GM12878 (cell line): ENCODE measurements around the gene MSANTD3. TPM values are rescaled to one million over a fixed set of nuclear protein-coding genes. Genes with fewer than 3 reads are reported as not detected.

Source experiments
- ATAC-seq: fragments of 200-7000 bp; cut with Tn5 transposase; 3 replicates; pipeline ENCODE4 v1.9.1; 2020; ENCODE audit warnings: mild to moderate bottlenecking, moderate library complexity
- BruUV-seq: library from RNA; stranded (reverse); fragments of 400-500 nt; replicated peaks from 2 replicates; lab custom pipeline; 2021; lab: Mats Ljungman, UMichigan
- CTCF ChIA-PET: fragments of 300-600 bp; sonication (Branson Sonifier 250); formaldehyde crosslinking; extraction: SDS; loops from one replicate; lab custom pipeline; 2021; ENCODE audit warnings: inconsistent platforms; lab: Yijun Ruan, JAX
- POLR2A ChIA-PET: fragments of 350-600 bp; formaldehyde crosslinking; extraction: SDS; loops from one replicate; lab custom pipeline; 2021; ENCODE audit warnings: inconsistent platforms; lab: Charles Lee
- RAD21 ChIA-PET: fragments of 300-600 bp; sonication (Branson Sonifier 250); formaldehyde crosslinking; loops from one replicate; lab custom pipeline; 2023; ENCODE audit warnings: antibody characterized with exemption; ENCODE audit not compliant: unreplicated experiment; lab: Charles Lee
- SMC1A ChIA-PET: fragments of 300-600 bp; sonication (Branson Sonifier 250); formaldehyde crosslinking; loops from one replicate; lab custom pipeline; 2023; ENCODE audit not compliant: unreplicated experiment, uncharacterized antibody; lab: Charles Lee
- DNase-seq: peaks from one replicate; pipeline ENCODE4 v3.0.0-alpha.2; 2011; ENCODE audit warnings: low read depth, low spot score
- FAIRE-seq: peaks from 3 replicates; lab custom pipeline; 2011; peaks lifted over from hg19 to GRCh38; lab: Jason Lieb, UNC
- H2AFZ ChIP-seq: 2 replicates; pipeline ENCODE4 v1.6.0; 2011; ENCODE audit warnings: low read depth, low read length, control low read depth; ENCODE audit not compliant: control insufficient read depth
- H3K27ac ChIP-seq: 2 replicates; pipeline ENCODE4 v1.5.1; 2011; ENCODE audit warnings: control low read depth; ENCODE audit not compliant: control insufficient read depth, insufficient read depth
- H3K27me3 ChIP-seq, 2 experiments: replicated peaks in 1 of 2; 2 replicates each; pipeline versions ENCODE4 v1.6.0 to v1.6.1; 2011; ENCODE audit warnings: low read length in 1 of 2; ENCODE audit not compliant: control insufficient read depth in 2 of 2, insufficient read depth in 2 of 2
- H3K36me3 ChIP-seq, 2 experiments: 2 replicates each; pipeline ENCODE4 v1.5.1; 2011; ENCODE audit warnings: low read length in 1 of 2; ENCODE audit not compliant: control insufficient read depth in 2 of 2, insufficient read depth in 2 of 2
- H3K4me1 ChIP-seq: 2 replicates; pipeline ENCODE4 v1.6.1; 2011; ENCODE audit warnings: mild to moderate bottlenecking, low read length, moderate library complexity, mixed read lengths; ENCODE audit not compliant: control insufficient read depth, insufficient read depth
- H3K4me2 ChIP-seq: 2 replicates; pipeline ENCODE4 v1.6.0; 2011; ENCODE audit warnings: control low read depth; ENCODE audit not compliant: control insufficient read depth, insufficient read depth
- H3K4me3 ChIP-seq: fragments of 200-600 bp; sonication (generic); 2 replicates; pipeline ENCODE4 v1.5.1; 2016
- H3K79me2 ChIP-seq: 2 replicates; pipeline ENCODE4 v1.6.0; 2011; ENCODE audit warnings: low read length; ENCODE audit not compliant: control insufficient read depth, insufficient read depth
- H3K9ac ChIP-seq: 2 replicates; pipeline ENCODE4 v1.8.0; 2011; ENCODE audit warnings: low read length, control low read depth, mixed read lengths; ENCODE audit not compliant: control insufficient read depth, insufficient read depth
- H3K9me3 ChIP-seq: replicated peaks from 3 replicates; pipeline ENCODE4 v1.5.1; 2011; ENCODE audit warnings: mild to moderate bottlenecking, low read length; ENCODE audit not compliant: control insufficient read depth, insufficient read depth
- H4K20me1 ChIP-seq: 2 replicates; pipeline ENCODE4 v1.6.0; 2011; ENCODE audit not compliant: control insufficient read depth, insufficient read depth
- ATF3 ChIP-seq: IDR thresholded peaks from 2 replicates; pipeline ENCODE4 v1.6.1; 2011; ENCODE audit warnings: low read depth, mild to moderate bottlenecking, low read length, moderate library complexity, borderline replicate concordance; ENCODE audit errors: extremely low read depth
- BCL3 ChIP-seq: IDR thresholded peaks from 2 replicates; pipeline ENCODE4 v1.6.1; 2011; ENCODE audit warnings: borderline replicate concordance, low read depth, mild to moderate bottlenecking, moderate library complexity, low read length; ENCODE audit not compliant: insufficient read depth, poor library complexity, severe bottlenecking
- CREB1 ChIP-seq: IDR thresholded peaks from 2 replicates; pipeline ENCODE4 v1.6.1; 2012; ENCODE audit warnings: low read depth, mild to moderate bottlenecking, inconsistent platforms
- E4F1 ChIP-seq: fragments of 450-650 bp; IDR thresholded peaks from 2 replicates; pipeline ENCODE4 v1.6.1; 2018; ENCODE audit warnings: borderline replicate concordance, mild to moderate bottlenecking; ENCODE audit not compliant: partially characterized antibody
- GABPA ChIP-seq: IDR thresholded peaks from 2 replicates; pipeline ENCODE4 v1.6.1; 2014; ENCODE audit warnings: antibody characterized with exemption, low read depth, mild to moderate bottlenecking, inconsistent platforms
- NFYB ChIP-seq: IDR thresholded peaks from 2 replicates; pipeline ENCODE4 v1.6.1; 2011; ENCODE audit warnings: low read depth, mild to moderate bottlenecking, low read length, improper control_type of control experiment, moderate library complexity; ENCODE audit not compliant: insufficient read depth
- NR2C1 ChIP-seq: fragments of 450-650 bp; IDR thresholded peaks from 2 replicates; pipeline ENCODE4 v1.6.1; 2017; ENCODE audit warnings: antibody characterized with exemption, mild to moderate bottlenecking, moderate library complexity
- PBX3 ChIP-seq: IDR thresholded peaks from 2 replicates; pipeline ENCODE4 v1.6.1; 2011; ENCODE audit warnings: mild to moderate bottlenecking, low read depth, low read length, moderate library complexity; ENCODE audit not compliant: insufficient replicate concordance
- WRNIP1 ChIP-seq: IDR thresholded peaks from 2 replicates; pipeline ENCODE4 v1.6.1; 2011; ENCODE audit warnings: low read depth, low read length, improper control_type of control experiment, borderline replicate concordance
- whole genome bisulfite sequencing: methylation state at CpG from one replicate; pipeline ENCODE4 v1.1.6; 2016; ENCODE audit warnings: low lambda C conversion rate; ENCODE audit not compliant: insufficient replicate concordance, insufficient coverage; ENCODE audit errors: missing lambda C conversion rate; 5-methylcytosine and 5-hydroxymethylcytosine counted together
- in situ Hi-C: fragments of 300-500 bp; cut with MboI; formaldehyde crosslinking; loops from 9 replicates; pipeline ENCODE4 v1.14.3; 2018; ENCODE audit warnings: mixed read lengths
- intact Hi-C: fragments of 100-400 bp; cut with micrococcal nuclease; formaldehyde crosslinking; loops from one replicate; pipeline ENCODE4 v1.14.2; 2022; ENCODE audit not compliant: unreplicated experiment
- polyA plus RNA-seq, 11 experiments: library from polyadenylated mRNA; depleted of rRNA in 4 of 11; unstranded in 6 of 11; stranded (reverse) in 5 of 11; fragments of >200 nt; fragmentation: Nextera tagmentation in 4 of 11; fragmentation: Illumina TruSeq in 1 of 11; extraction: Ambion mirVana in 4 of 11; extraction: Trizol in 1 of 11; gene quantifications; 1 replicate in 1 of 11; 2 replicates in 10 of 11; pipeline versions ENCODE4 v1.2.1 to v1.2.3, GENCODE V29; 2011 to 2016; ENCODE audit warnings: inconsistent platforms in 2 of 11, missing spikeins in 2 of 11, low read depth in 1 of 11
- total RNA-seq, 4 experiments: library from RNA; depleted of rRNA in 3 of 4; stranded (reverse); fragments of >200 nt in 3 of 4; fragmentation: Illumina TruSeq in 1 of 4; extraction: Trizol in 1 of 4; gene quantifications; 2 replicates each; pipeline versions ENCODE4 v1.2.1 to v1.2.3, GENCODE V29; 2013 to 2021

Gene MSANTD3
- total and polyA plus RNA-seq, 10 of the 15 experiments (the other 5 are each of a cell fraction or from before 2014, with no cell fraction given), result 5.8 to 21.2 (median 14.7) TPM

- ChIA-PET RAD21 (no interaction called here), CTCF (interaction anchor here (1.0 kb wide), 1 partner anchor 136 kb away, joined by 3 read pairs; no protein-coding TSS in a partner anchor), POLR2A (no interaction called here), SMC1A (interaction anchor here (0.6 to 1.6 kb wide), 3 partner anchors 10 to 28 kb away, joined by 3 read pairs; no protein-coding TSS in a partner anchor)
- in situ Hi-C loops, result no loop called here
- no peak for TF ChIP-seq WRNIP1
- no peak for TF ChIP-seq ATF3
- TF ChIP-seq E4F1, result no peak
- no peak for TF ChIP-seq BCL3
- no peak for TF ChIP-seq PBX3
- no peak for TF ChIP-seq CREB1
- no peak for TF ChIP-seq NR2C1
- no peak for TF ChIP-seq GABPA
- TF ChIP-seq NFYB, result no peak
- intact Hi-C loops, result no loop called here
- H3K27ac ChIP-seq, result no peak overlapping the region
- no peaks in the 10 kb centered on the region for H4K20me1 ChIP-seq
- DNase-seq, result no peak
- 42% methylated on average over 1 of the region's 1 CpG for WGBS
- H3K36me3 ChIP-seq, result no peaks in the 10 kb centered on the region
- H3K4me3 ChIP-seq, result no peak overlapping the region
- no peaks in the 10 kb centered on the region for H3K4me1 ChIP-seq
- BruUV-seq, result no TSS peak
- H3K27me3 ChIP-seq, result no peaks in the 10 kb centered on the region; a peak in 1 of 4 replicates
- no peaks in the 10 kb centered on the region for H3K9me3 ChIP-seq
- no peak overlapping the region for H2AFZ ChIP-seq
- FAIRE-seq, result no peak
- no peaks in the 10 kb centered on the region for H3K79me2 ChIP-seq
- no peak overlapping the region for H3K4me2 ChIP-seq
- no peak overlapping the region for H3K9ac ChIP-seq
- ATAC-seq, result no peak
Measured at GRCh38 chr9:100465761-100466160, 38.8 kb downstream of the MSANTD3 start.
